Stimulated activated effector memory CD8-positive, alpha-beta T cell treated with anti-CD3 and anti-CD28 coated beads, Interleukin-12 subunit alpha, Interleukin-12 subunit beta, amount 100 ng/mL, for 72 hours (primary cell): ENCODE data around the gene CCDC112.
"Not testable (repeated sequence)": the region's sequence is repeated elsewhere in the genome, so short reads cannot be mapped to it uniquely, and the experiment has no call there.

Source experiments
- ATAC-seq: fragments of 150-1000 bp; cut with Tn5 transposase; 2 replicates; pipeline ENCODE4 v1.10.0; 2021
- DNase-seq, 2 donors: peaks; one replicate each; pipeline ENCODE4 v3.0.0; 2021 to 2022; ENCODE audit warnings: low spot score in 2 of 2
- H3K27ac Mint-ChIP-seq: one replicate; pipeline ENCODE4 v1.8.0; 2022; ENCODE audit warnings: mild to moderate bottlenecking, mixed read lengths
- H3K36me3 Mint-ChIP-seq: one replicate; pipeline ENCODE4 v1.8.0; 2022; ENCODE audit warnings: mild to moderate bottlenecking, mixed read lengths
- H3K4me1 Mint-ChIP-seq: one replicate; pipeline ENCODE4 v1.8.0; 2022; ENCODE audit warnings: mixed read lengths
- H3K4me3 Mint-ChIP-seq: one replicate; pipeline ENCODE4 v1.8.0; 2022; ENCODE audit warnings: mild to moderate bottlenecking, mixed read lengths
- H3K9me3 Mint-ChIP-seq: one replicate; pipeline ENCODE4 v1.8.0; 2022; ENCODE audit warnings: mixed read lengths

The CCDC112 gene

DNA sequence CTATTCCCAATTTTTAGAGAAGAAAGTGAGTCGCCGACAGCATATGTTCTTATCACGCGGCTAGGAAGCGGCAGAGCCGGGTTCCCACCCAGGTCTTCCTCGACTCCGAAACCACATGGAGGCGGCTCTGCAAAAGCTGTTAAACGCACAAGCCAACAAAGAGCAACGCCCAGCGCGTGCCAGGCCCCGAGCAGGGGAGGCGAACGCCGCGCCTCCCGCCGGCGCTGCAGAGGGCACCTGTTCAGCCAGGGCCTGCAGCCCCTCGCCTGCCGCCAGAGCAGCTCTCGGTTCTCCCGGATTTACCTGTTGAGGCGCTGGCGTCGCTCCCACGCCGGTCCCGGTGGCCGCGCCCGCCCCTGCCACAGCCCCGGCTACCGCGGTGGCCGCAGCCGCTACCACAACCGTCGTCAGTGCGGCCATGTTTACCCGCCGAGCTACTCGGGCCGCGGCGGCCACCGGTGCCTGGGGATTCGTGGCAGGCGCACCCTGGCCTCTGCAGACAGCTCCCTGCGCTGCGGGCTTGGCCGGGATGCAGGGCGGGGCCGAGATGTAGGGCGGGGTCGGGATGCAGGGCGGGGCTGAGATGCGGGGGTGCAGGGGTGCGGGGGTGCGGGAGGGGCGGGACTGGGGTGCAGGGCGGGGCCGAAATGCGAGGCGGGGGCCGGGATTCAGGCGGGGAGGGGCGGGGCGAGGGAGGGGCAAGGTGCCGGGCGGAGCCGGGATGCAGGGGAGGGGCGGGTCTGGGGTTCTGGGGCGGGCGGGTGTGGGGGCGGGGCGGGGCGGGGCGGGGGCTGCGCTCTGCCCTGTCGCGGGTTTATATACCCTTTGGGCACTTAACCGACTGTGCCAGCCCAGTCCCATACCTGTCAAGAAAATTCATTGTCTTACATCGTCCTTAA, at the start of gene CCDC112:
CCDC112 (minus strand) TSS at position 531 of the 899 bp plus-strand sequence; CDS start at position 420, 111 bp downstream.
- H3K4me1 Mint-ChIP-seq = peaks cover 11% of the 10 kb centered on the region
- DNase-seq (peak; percentile 44 to 78), ATAC-seq (peak; percentile 85)
- H3K36me3 Mint-ChIP-seq = peaks cover 6% of the 10 kb centered on the region
- H3K27ac Mint-ChIP-seq = no peak within 1 kb of the TSS
- H3K4me3 Mint-ChIP-seq = peak within 1 kb of the TSS; percentile 68
- H3K9me3 Mint-ChIP-seq = peaks cover 5% of the 10 kb centered on the region

- ATAC-seq (no peak), DNase-seq (no peak)
- H3K9me3 Mint-ChIP-seq = no peaks in the 10 kb centered on the region
- H3K36me3 Mint-ChIP-seq = no peaks in the 10 kb centered on the region
- no peak overlapping the region for H3K4me3 Mint-ChIP-seq
- H3K4me1 Mint-ChIP-seq = no peaks in the 10 kb centered on the region
- no peak overlapping the region for H3K27ac Mint-ChIP-seq
These were observed 48.9 kb upstream of the CCDC112 start for GRCh38 chr5:115345344-115345743.

GRCh38 chr5:115343855-115344254, 47.4 kb upstream of the CCDC112 start:
- no peaks in the 10 kb centered on the region for H3K36me3 Mint-ChIP-seq
- H3K4me1 Mint-ChIP-seq = no peaks in the 10 kb centered on the region
- H3K4me3 Mint-ChIP-seq = no peak overlapping the region
- peak; percentile 61 for ATAC-seq
- no peak for DNase-seq
- no peak overlapping the region for H3K27ac Mint-ChIP-seq
- no peaks in the 10 kb centered on the region for H3K9me3 Mint-ChIP-seq

GRCh38 chr5:115342590-115343377, 46.3 kb upstream of the CCDC112 start:
- no peaks in the 10 kb centered on the region for H3K9me3 Mint-ChIP-seq
- H3K36me3 Mint-ChIP-seq = no peaks in the 10 kb centered on the region
- H3K4me1 Mint-ChIP-seq = no peaks in the 10 kb centered on the region
- no peak for ATAC-seq
- no peak overlapping the region for H3K27ac Mint-ChIP-seq
- DNase-seq = no peak
- no peak overlapping the region for H3K4me3 Mint-ChIP-seq

GRCh38 chr5:115341745-115342144, 45.3 kb upstream of the CCDC112 start:
- DNase-seq = no peak
- no peak for ATAC-seq
- H3K36me3 Mint-ChIP-seq = no peaks in the 10 kb centered on the region
- no peaks in the 10 kb centered on the region for H3K9me3 Mint-ChIP-seq
- no peak overlapping the region for H3K4me3 Mint-ChIP-seq
- H3K27ac Mint-ChIP-seq = no peak overlapping the region
- no peaks in the 10 kb centered on the region for H3K4me1 Mint-ChIP-seq

DNA sequence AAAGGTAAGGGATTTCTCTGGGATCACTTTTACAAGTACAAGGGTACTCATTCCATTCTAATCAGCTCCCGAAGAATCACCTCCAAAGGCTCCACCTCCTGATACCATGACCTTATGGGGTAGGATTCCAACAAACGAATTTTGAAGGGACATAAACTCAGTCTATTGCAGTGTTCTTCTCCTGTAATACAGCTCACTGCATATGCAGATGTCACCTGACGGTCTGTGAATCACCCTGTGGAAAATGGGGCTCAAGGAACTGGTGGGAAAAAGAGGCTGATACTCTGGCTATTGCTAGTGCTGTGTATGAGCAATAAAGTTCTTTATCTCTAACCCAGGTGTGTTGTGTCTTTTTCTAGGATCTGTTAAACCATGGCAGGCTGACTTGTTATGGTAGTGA, 42.4 kb upstream of the CCDC112 start:
- Mint-ChIP-seq H3K36me3 (no peaks in the 10 kb centered on the region), H3K4me1 (no peaks in the 10 kb centered on the region), H3K4me3 (no peak overlapping the region), H3K9me3 (no peaks in the 10 kb centered on the region), H3K27ac (no peak overlapping the region)
- DNase-seq = no peak
- no peak for ATAC-seq

DNA sequence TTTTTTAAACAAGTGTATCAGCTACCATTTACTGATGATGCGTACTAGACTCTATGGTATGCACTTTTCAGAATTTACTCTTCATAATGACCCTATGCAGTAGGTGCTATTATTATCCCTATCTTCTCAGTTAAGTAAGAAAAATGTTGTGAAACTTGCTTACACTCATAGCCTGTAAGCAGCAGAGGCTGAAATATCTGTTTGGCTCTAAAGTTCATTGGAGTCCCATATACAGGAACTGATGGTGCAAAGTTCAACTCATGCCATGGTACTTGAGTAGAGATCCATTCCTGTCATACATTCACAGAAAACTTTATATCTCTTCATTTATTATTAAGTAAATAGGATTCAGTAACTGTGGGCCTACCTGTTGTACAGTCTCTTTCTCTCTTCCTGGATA, 41.4 kb upstream of the CCDC112 start:
- H3K36me3 Mint-ChIP-seq = no peaks in the 10 kb centered on the region
- H3K9me3 Mint-ChIP-seq = no peaks in the 10 kb centered on the region
- ATAC-seq (no peak), DNase-seq (no peak)
- no peak overlapping the region for H3K27ac Mint-ChIP-seq
- H3K4me3 Mint-ChIP-seq = no peak overlapping the region
- peaks cover 5% of the 10 kb centered on the region for H3K4me1 Mint-ChIP-seq

DNA sequence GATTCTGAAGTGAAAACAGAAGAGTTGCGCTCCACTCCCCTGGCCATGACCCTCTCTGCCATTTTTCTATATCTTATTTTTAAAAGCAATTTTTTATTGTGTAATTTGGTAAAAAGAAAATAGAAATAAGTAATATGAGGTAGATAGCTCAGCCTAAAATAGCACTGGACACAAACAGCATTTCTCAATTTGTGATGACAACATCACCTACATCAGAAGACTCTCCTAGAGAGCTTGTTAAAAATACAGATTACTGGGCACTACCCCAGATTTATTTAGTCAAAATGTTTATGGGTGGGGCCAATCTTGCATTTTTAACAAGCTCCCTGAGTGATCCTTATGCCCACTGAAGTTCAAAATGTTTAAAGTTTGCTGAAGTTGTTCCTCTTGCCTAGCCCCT, 40.5 kb upstream of the CCDC112 start:
- Mint-ChIP-seq H3K4me3 (no peak overlapping the region), H3K27ac (no peak overlapping the region), H3K36me3 (no peaks in the 10 kb centered on the region), H3K9me3 (no peaks in the 10 kb centered on the region), H3K4me1 (peaks cover 8% of the 10 kb centered on the region)
- ATAC-seq = no peak
- DNase-seq = no peak

DNA sequence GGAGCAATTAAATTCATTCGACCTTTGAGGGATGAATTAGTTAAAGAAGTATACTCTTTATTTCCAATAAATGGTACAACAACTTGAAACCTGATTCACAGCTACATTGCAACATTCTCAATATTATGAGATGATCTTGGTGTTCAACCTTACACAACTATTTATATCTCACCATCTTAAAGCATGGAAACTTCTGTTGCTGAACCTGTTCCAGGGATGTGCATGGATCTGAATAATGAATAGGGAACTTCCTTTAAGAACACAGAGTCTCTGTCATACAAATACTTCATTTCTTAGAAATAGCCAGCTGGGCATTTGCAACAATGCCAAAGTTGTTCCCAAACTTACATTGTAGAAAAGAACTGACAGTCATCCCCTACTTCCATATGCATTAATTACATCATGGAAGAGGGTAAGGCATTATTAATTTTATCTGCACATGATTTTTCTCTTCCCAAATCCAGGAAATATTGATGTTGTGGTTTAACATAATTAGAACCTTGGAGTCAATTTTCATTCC, 39.8 kb upstream of the CCDC112 start:
- no peaks in the 10 kb centered on the region for H3K36me3 Mint-ChIP-seq
- H3K27ac Mint-ChIP-seq = no peak overlapping the region
- ATAC-seq (no peak), DNase-seq (no peak)
- H3K4me1 Mint-ChIP-seq = peaks cover 13% of the 10 kb centered on the region
- H3K9me3 Mint-ChIP-seq = no peaks in the 10 kb centered on the region
- H3K4me3 Mint-ChIP-seq = no peak overlapping the region

DNA sequence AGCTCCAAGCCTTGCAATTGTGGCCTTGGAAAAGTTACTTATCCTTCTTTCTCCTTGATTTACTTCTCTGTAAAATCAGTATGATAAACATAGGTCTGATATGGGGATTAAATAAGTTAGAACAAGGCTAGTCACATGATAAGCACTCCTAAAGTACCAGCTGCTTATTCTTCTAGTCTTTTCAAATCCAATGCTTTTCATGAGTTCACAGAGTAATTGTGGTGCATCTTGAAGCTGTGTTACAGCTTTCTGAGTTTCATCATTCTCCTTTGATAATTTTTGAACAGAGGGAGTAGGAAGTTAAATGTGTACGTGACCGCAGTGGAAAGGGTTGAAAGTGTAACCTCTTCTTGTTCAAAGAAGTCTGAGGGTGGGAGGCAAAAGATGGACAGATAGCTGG, 38.8 kb upstream of the CCDC112 start:
- Mint-ChIP-seq H3K36me3 (no peaks in the 10 kb centered on the region), H3K27ac (no peak overlapping the region), H3K4me3 (no peak overlapping the region), H3K4me1 (peaks cover 20% of the 10 kb centered on the region), H3K9me3 (no peaks in the 10 kb centered on the region)
- DNase-seq = no peak
- ATAC-seq = no peak

- no peaks in the 10 kb centered on the region for H3K36me3 Mint-ChIP-seq
- ATAC-seq (peak; percentile 99), DNase-seq (peak in 1 of 2 donors; percentile 8)
- peaks cover 20% of the 10 kb centered on the region for H3K4me1 Mint-ChIP-seq
- no peak overlapping the region for H3K4me3 Mint-ChIP-seq
- no peaks in the 10 kb centered on the region for H3K9me3 Mint-ChIP-seq
- H3K27ac Mint-ChIP-seq = no peak overlapping the region
These were observed 36.7 kb upstream of the CCDC112 start for GRCh38 chr5:115333164-115333563.

DNA sequence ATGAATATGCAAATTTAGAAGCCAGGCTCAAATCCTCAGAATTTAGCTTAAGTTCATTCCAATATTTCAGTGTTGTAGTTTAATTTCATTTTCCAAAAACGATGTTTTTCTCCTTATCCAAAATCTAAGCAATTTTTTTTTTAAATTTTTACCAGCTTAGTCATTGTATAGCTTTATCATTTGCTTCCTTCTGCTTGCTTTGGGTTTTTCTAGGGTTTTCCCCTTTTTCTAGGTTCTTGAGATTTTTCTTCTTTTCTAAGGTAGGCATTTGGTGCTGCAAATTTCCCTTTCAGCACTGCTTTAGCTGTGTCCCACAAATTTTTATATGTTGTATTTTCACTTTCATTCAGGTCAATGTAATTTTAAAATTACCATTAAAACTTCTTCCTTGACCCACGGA, 34.4 kb upstream of the CCDC112 start:
- no peak for ATAC-seq
- no peak overlapping the region for H3K27ac Mint-ChIP-seq
- H3K9me3 Mint-ChIP-seq = no peaks in the 10 kb centered on the region
- H3K4me1 Mint-ChIP-seq = peaks cover 20% of the 10 kb centered on the region
- H3K4me3 Mint-ChIP-seq = no peak overlapping the region
- H3K36me3 Mint-ChIP-seq = no peaks in the 10 kb centered on the region
- no peak for DNase-seq

DNA sequence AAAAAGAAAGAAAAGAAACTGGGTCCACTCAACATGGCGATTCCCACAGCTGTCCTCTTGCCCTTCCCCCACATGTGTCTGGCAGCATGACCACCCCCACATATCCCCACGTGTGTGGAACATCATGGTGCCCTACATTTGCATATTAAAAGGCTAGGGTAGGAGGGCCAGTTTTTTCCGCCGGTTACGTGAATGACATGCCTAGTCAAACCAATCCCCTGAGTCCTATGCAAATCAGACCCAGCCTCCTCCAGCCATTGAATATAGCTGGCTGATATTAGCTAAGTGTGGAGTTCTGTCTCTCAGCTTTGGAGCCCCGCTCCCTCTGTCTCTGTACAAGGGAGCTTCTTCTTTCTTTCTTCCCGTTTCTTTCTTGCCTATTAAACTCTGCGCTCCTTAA, 33.0 kb upstream of the CCDC112 start:
- Mint-ChIP-seq H3K27ac (no peak overlapping the region), H3K4me3 (no peak overlapping the region)
- no peak for ATAC-seq

GRCh38 chr5:115328617-115329274, 32.3 kb upstream of the CCDC112 start:
- not testable (repeated sequence) for H3K4me3 Mint-ChIP-seq, DNase-seq, ATAC-seq, H3K36me3 Mint-ChIP-seq, H3K9me3 Mint-ChIP-seq
- peaks cover 20% of the 10 kb centered on the region for H3K4me1 Mint-ChIP-seq
- peak overlapping the region; percentile 6 for H3K27ac Mint-ChIP-seq

More for the DNA sequence above, 33.0 kb upstream of the CCDC112 start:
- no peak for DNase-seq
- Mint-ChIP-seq H3K36me3 (no peaks in the 10 kb centered on the region), H3K4me1 (peaks cover 20% of the 10 kb centered on the region), H3K9me3 (no peaks in the 10 kb centered on the region)

GRCh38 chr5:115325296-115325959, 29.0 kb upstream of the CCDC112 start:
- Mint-ChIP-seq H3K4me3 (no peak overlapping the region), H3K27ac (no peak overlapping the region), H3K9me3 (no peaks in the 10 kb centered on the region), H3K36me3 (no peaks in the 10 kb centered on the region), H3K4me1 (no peaks in the 10 kb centered on the region)
- ATAC-seq (no peak), DNase-seq (no peak)
